SK-N-SH treated with all-trans-retinoic acid at 6 μM for 48 hours (cell line): ENCODE measurements around the gene TSEN34.

Experiments
- OSR1 ChIP-seq: fragments of 250-450 bp; sonication (Bioruptor Pico); IDR thresholded peaks from 2 replicates; pipeline ENCODE4 v1.8.0; 2022; ENCODE audit warnings: moderate library complexity, mild to moderate bottlenecking, inconsistent platforms
- RARB ChIP-seq: fragments of 250-450 bp; sonication (Bioruptor Pico); IDR thresholded peaks from 2 replicates; pipeline ENCODE4 v1.8.0; 2021; ENCODE audit warnings: mild to moderate bottlenecking, moderate library complexity
- SNAI2 ChIP-seq: fragments of 250-450 bp; sonication (Bioruptor Pico); IDR thresholded peaks from 2 replicates; pipeline ENCODE4 v1.5.0; 2020; ENCODE audit warnings: mild to moderate bottlenecking, moderate library complexity
- ZC3H10 ChIP-seq: fragments of 250-450 bp; sonication (Bioruptor Pico); IDR thresholded peaks from 2 replicates; pipeline ENCODE4 v1.5.1; 2021; ENCODE audit warnings: mild to moderate bottlenecking, moderate library complexity
- ZNF70 ChIP-seq: fragments of 450-650 bp; formaldehyde crosslinking; IDR thresholded peaks from 2 replicates; pipeline ENCODE4 v1.5.0; 2020; ENCODE audit warnings: mild to moderate bottlenecking, moderate library complexity

GRCh38 chr19:54180691-54181091, 10.4 kb upstream of the TSEN34 start:
- TF ChIP-seq RARB (CRISPR knock-in tag), result no peak
- TF ChIP-seq ZC3H10 (CRISPR knock-in tag), result no peak
- TF ChIP-seq ZNF70 (CRISPR knock-in tag), result no peak
- no peak for TF ChIP-seq SNAI2 (CRISPR knock-in tag)
- TF ChIP-seq OSR1 (CRISPR knock-in tag), result no peak
